Esophagus (tissue), 2 donors: ENCODE results near the gene FRZB. TPM values are rescaled to one million over a fixed set of nuclear protein-coding genes. Genes with fewer than 3 reads are reported as not detected.

Experiments used
- H3K27ac ChIP-seq, 2 donors: one replicate each; pipeline ENCODE4 v1.5.1; 2013; ENCODE audit warnings: low read depth in 2 of 2, mild to moderate bottlenecking in 2 of 2, inconsistent platforms in 1 of 2, low read length in 1 of 2, moderate library complexity in 1 of 2
- H3K27me3 ChIP-seq, 2 donors: one replicate each; pipeline ENCODE4 v1.6.1; 2013; ENCODE audit warnings: low read length in 2 of 2, control low read depth in 1 of 2, mild to moderate bottlenecking in 1 of 2; ENCODE audit not compliant: insufficient read depth in 2 of 2, control insufficient read depth in 1 of 2
- H3K36me3 ChIP-seq, 2 donors: one replicate each; pipeline ENCODE4 v1.6.1; 2013; ENCODE audit warnings: low read length in 1 of 2; ENCODE audit not compliant: control insufficient read depth in 2 of 2, insufficient read depth in 2 of 2
- H3K4me1 ChIP-seq, 2 donors: one replicate each; pipeline ENCODE4 v1.6.1; 2013; ENCODE audit warnings: low read length in 1 of 2; ENCODE audit not compliant: control insufficient read depth in 2 of 2, insufficient read depth in 2 of 2
- H3K4me3 ChIP-seq, 2 donors: one replicate each; pipeline ENCODE4 v1.5.1; 2013; ENCODE audit warnings: low read length in 2 of 2, mild to moderate bottlenecking in 2 of 2, low read depth in 1 of 2, moderate library complexity in 1 of 2
- H3K9me3 ChIP-seq, 2 donors: one replicate each; pipeline ENCODE4 v1.6.1; 2013; ENCODE audit warnings: mild to moderate bottlenecking in 2 of 2, low read depth in 1 of 2, low read length in 1 of 2, moderate library complexity in 1 of 2; ENCODE audit not compliant: control insufficient read depth in 2 of 2, insufficient read depth in 1 of 2
- WGBS, 2 donors: extraction: QIAGEN DNeasy Blood & Tissue Kit; methylation state at CpG; one replicate each; pipeline ENCODE4 v1.1.7; 2013; 5-methylcytosine and 5-hydroxymethylcytosine counted together
- polyA plus RNA-seq, 2 donors: library from polyadenylated mRNA; stranded (reverse); fragments of 200-250 nt; gene quantifications; one replicate each; pipeline ENCODE4 v1.2.3, GENCODE V29; 2013
- donor health status: healthy with polysubstance abuse.
- donor health status: Bipolar disorder and iron deficiency.

FRZB gene
- polyA plus RNA-seq, 2 donors: 1.2 to 1.3 TPM

- no peak overlapping the region for H3K27ac ChIP-seq
- H3K27me3 ChIP-seq: no peaks in the 10 kb centered on the region
- H3K9me3 ChIP-seq: no peaks in the 10 kb centered on the region
- H3K4me3 ChIP-seq: no peak overlapping the region
- no peaks in the 10 kb centered on the region for H3K4me1 ChIP-seq
- no peaks in the 10 kb centered on the region for H3K36me3 ChIP-seq
Observed at GRCh38 chr2:182831101-182831500, 35.3 kb downstream of the FRZB start.

GRCh38 chr2:182827182-182827879, 39.1 kb downstream of the FRZB start:
- Histone ChIP-seq H3K27ac (no peak overlapping the region), H3K4me3 (no peak overlapping the region), H3K9me3 (no peaks in the 10 kb centered on the region), H3K36me3 (no peaks in the 10 kb centered on the region), H3K4me1 (no peaks in the 10 kb centered on the region), H3K27me3 (no peaks in the 10 kb centered on the region)
- 65 to 72% methylated on average over 2 of the region's 2 CpGs for WGBS, 2 donors

DNA sequence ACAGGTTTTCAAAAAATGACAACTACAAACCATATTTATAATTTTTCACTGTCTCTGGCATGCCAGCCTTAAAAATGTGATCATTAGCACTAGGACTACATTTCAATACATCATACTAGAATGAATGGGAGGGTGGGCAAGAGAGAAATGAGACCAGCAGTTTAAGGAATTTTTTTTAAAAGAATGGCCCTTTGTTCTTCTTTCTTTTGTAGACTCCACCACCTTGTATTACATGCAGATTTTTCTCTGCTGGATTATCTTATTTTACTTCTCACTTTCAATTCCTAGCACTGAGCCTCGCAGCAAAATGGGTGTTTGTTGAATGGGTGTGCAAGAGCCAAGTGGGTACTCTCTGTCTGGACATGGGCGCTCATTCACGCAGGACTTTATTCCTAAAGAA, 39.9 kb downstream of the FRZB start:
- Histone ChIP-seq H3K4me3 (no peak overlapping the region), H3K27me3 (no peaks in the 10 kb centered on the region), H3K9me3 (no peaks in the 10 kb centered on the region), H3K27ac (no peak overlapping the region), H3K4me1 (no peaks in the 10 kb centered on the region), H3K36me3 (no peaks in the 10 kb centered on the region)
- 84 to 90% methylated on average over 3 of the region's 3 CpGs for WGBS, 2 donors

- WGBS, 2 donors: 45 to 53% methylated on average over 1 of the region's 1 CpG
- Histone ChIP-seq H3K27ac (no peak overlapping the region), H3K4me3 (no peak overlapping the region), H3K9me3 (no peaks in the 10 kb centered on the region), H3K4me1 (no peaks in the 10 kb centered on the region), H3K27me3 (no peaks in the 10 kb centered on the region), H3K36me3 (no peaks in the 10 kb centered on the region)
Observed at GRCh38 chr2:182826064-182826463, 40.4 kb downstream of the FRZB start.

GRCh38 chr2:182824767-182825158, 41.7 kb downstream of the FRZB start:
- Histone ChIP-seq H3K4me3 (no peak overlapping the region), H3K9me3 (no peaks in the 10 kb centered on the region), H3K27me3 (no peaks in the 10 kb centered on the region), H3K27ac (no peak overlapping the region), H3K36me3 (no peaks in the 10 kb centered on the region), H3K4me1 (no peaks in the 10 kb centered on the region)
- WGBS, 2 donors: 76 to 79% methylated on average over 6 of the region's 6 CpGs

DNA sequence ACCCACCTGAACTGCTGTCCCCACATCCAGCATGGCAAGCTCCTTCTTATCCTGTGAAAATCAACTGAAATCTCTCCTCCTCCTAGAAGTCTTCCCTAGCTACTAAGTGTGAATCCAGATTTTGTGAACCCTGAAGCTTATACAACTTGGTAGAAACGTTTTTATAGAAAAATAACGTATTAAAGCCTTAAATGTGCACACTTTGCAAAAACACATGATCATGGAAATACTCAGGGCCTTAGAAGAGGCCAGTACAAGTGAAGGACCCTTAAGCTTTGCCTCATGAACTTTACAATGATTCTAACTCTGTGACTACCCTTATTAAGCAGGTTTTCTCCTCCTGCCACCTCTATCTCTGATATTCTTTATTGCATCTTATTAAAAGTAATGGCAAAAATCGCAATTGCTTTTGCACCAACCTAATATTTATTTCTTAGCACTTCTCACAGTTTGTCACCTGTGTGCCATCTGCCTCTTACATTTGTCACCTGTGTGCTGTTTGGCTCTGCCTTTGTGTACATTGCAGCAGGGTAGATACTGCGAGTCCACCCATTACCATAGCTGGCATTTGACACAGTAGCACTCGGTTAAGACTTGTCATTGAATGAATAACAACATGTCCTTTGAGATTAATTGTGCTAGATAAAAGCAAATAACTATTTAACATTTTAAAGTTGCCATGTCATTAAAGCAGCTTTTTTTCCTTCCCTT, 42.2 kb downstream of the FRZB start:
- no peak overlapping the region for H3K4me3 ChIP-seq
- no peak overlapping the region for H3K27ac ChIP-seq
- H3K9me3 ChIP-seq: no peaks in the 10 kb centered on the region
- no peaks in the 10 kb centered on the region for H3K36me3 ChIP-seq
- 62 to 69% methylated on average over 5 of the region's 5 CpGs for WGBS, 2 donors
- H3K27me3 ChIP-seq: no peaks in the 10 kb centered on the region
- no peaks in the 10 kb centered on the region for H3K4me1 ChIP-seq

DNA sequence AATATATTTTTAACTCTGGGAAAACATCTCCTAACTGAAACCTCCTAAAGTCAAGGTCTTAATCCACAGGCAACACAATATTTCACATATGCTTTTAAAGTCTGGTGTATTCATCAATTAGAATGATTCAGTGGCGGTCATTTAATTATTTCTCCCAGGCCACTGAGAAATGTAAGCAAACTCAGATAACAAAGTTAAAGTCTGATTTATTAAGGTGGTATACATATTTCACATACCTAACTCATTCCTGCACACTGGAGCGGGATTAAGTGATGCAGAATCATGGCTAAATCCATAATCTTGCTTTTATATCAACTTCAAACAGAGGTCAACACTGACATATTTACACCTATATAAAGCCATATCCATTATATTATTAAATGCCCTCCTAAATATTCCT, 43.7 kb downstream of the FRZB start:
- Histone ChIP-seq H3K27me3 (no peaks in the 10 kb centered on the region), H3K4me3 (no peak overlapping the region), H3K4me1 (no peaks in the 10 kb centered on the region), H3K27ac (no peak overlapping the region), H3K9me3 (no peaks in the 10 kb centered on the region), H3K36me3 (no peaks in the 10 kb centered on the region)
- WGBS, 2 donors: 91 to 92% methylated on average over 2 of the region's 2 CpGs

GRCh38 chr2:182821182-182821581, 45.3 kb downstream of the FRZB start:
- H3K4me1 ChIP-seq: no peaks in the 10 kb centered on the region
- no peaks in the 10 kb centered on the region for H3K36me3 ChIP-seq
- H3K27me3 ChIP-seq: no peaks in the 10 kb centered on the region
- H3K4me3 ChIP-seq: no peak overlapping the region
- WGBS, 2 donors: 67 to 80% methylated on average over 2 of the region's 2 CpGs
- H3K9me3 ChIP-seq: no peaks in the 10 kb centered on the region
- no peak overlapping the region for H3K27ac ChIP-seq

GRCh38 chr2:182819412-182819811, 47.0 kb downstream of the FRZB start:
- whole genome bisulfite sequencing, 2 donors: 95 to 97% methylated on average over 4 of the region's 4 CpGs
- H3K4me1 ChIP-seq: no peaks in the 10 kb centered on the region
- H3K27me3 ChIP-seq: no peaks in the 10 kb centered on the region
- no peaks in the 10 kb centered on the region for H3K36me3 ChIP-seq
- no peak overlapping the region for H3K27ac ChIP-seq
- H3K9me3 ChIP-seq: no peaks in the 10 kb centered on the region
- no peak overlapping the region for H3K4me3 ChIP-seq

DNA sequence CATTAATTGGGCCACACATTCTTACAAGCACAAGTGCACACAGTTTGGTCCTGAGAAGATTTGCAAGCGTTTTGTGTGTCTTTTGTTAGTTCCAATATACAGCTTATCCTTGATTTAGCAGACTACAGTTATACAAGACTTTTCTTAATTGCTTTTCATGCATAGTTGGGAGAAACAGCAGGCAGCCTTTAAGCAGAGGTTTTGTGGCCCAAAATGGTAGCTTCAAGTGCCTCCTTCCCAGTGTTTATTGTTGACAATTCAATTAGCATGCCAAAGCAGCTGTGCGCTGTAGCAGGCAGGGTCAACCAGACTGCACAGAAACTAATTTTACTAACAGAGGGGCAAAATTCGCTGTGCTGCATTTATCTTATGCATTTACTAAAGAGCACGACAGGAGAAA, 47.5 kb downstream of the FRZB start:
- H3K27me3 ChIP-seq: no peaks in the 10 kb centered on the region
- no peaks in the 10 kb centered on the region for H3K36me3 ChIP-seq
- H3K4me1 ChIP-seq: no peaks in the 10 kb centered on the region
- H3K9me3 ChIP-seq: no peaks in the 10 kb centered on the region
- 69 to 74% methylated on average over 4 of the region's 4 CpGs for WGBS, 2 donors
- no peak overlapping the region for H3K4me3 ChIP-seq
- no peak overlapping the region for H3K27ac ChIP-seq
